ENCODE measurements around the gene NFIA. TPM values are rescaled to one million over a fixed set of nuclear protein-coding genes. Genes with fewer than 3 reads are reported as not detected.

The NFIA gene
- total RNA-seq, 1 donor from 2014 or later: 47.5 TPM

GRCh38 chr1:61400997-61401396 is 318.6 kb downstream of the NFIA start:
- no peak for ATAC-seq

GRCh38 chr1:61403679-61404596 is 321.6 kb downstream of the NFIA start:
- peak; percentile 41 for ATAC-seq

GRCh38 chr1:61404597-61405376 is 322.4 kb downstream of the NFIA start:
- no peak for ATAC-seq

- no peak for ATAC-seq
Observed at GRCh38 chr1:61406467-61406866, 324.1 kb downstream of the NFIA start.

GRCh38 chr1:61412601-61413000 is 330.2 kb downstream of the NFIA start:
- ATAC-seq: no peak

GRCh38 chr1:61419196-61419595 is 336.8 kb downstream of the NFIA start:
- ATAC-seq: no peak

GRCh38 chr1:61419657-61420056 is 337.3 kb downstream of the NFIA start:
- no peak for ATAC-seq

GRCh38 chr1:61420243-61420642 is 337.9 kb downstream of the NFIA start:
- no peak for ATAC-seq

GRCh38 chr1:61420909-61421835 is 338.8 kb downstream of the NFIA start:
- no peak for ATAC-seq

- no peak for ATAC-seq
Observed at GRCh38 chr1:61423643-61424042, 341.3 kb downstream of the NFIA start.

GRCh38 chr1:61424382-61424781 is 342.0 kb downstream of the NFIA start:
- peak; percentile 96 for ATAC-seq

- no peak for ATAC-seq
Observed at GRCh38 chr1:61425040-61425439, 342.7 kb downstream of the NFIA start.

GRCh38 chr1:61426254-61426653 is 343.9 kb downstream of the NFIA start:
- no peak for ATAC-seq

GRCh38 chr1:61426885-61427284 is 344.5 kb downstream of the NFIA start:
- no peak for ATAC-seq

- ATAC-seq: no peak
Observed at GRCh38 chr1:61427510-61427909, 345.1 kb downstream of the NFIA start.

GRCh38 chr1:61428146-61428545 is 345.8 kb downstream of the NFIA start:
- no peak for ATAC-seq

GRCh38 chr1:61432616-61433388 is 350.4 kb downstream of the NFIA start:
- no peak for ATAC-seq

- ATAC-seq: no peak
Observed at GRCh38 chr1:61433646-61434045, 351.3 kb downstream of the NFIA start.

GRCh38 chr1:61434276-61434675 is 351.9 kb downstream of the NFIA start:
- ATAC-seq: peak; percentile 84

GRCh38 chr1:61435226-61435625 is 352.9 kb downstream of the NFIA start:
- ATAC-seq: no peak

GRCh38 chr1:61436016-61436415 is 353.7 kb downstream of the NFIA start:
- no peak for ATAC-seq
